Adrenal gland (tissue), 12 donors: ENCODE data around the gene ETV6. TPM values are rescaled to one million over a fixed set of nuclear protein-coding genes. Genes with fewer than 3 reads are reported as not detected.

Experiments
- DNase-seq, 7 donors: peaks; one replicate each; pipeline ENCODE4 v3.0.0-alpha.2; 2019 to 2020
- H3K27ac ChIP-seq, 5 donors: fragments of 200-600 bp; sonication (generic) in 4 of 5; 1 replicate in 3 of 5; 2 replicates in 2 of 5; pipeline versions ENCODE4 v1.5.1 to v1.8.0; 2016 to 2020; ENCODE audit warnings: mild to moderate bottlenecking in 1 of 5
- H3K27me3 ChIP-seq: fragments of 200-600 bp; 2 replicates; pipeline ENCODE4 v1.8.0; 2021
- H3K36me3 ChIP-seq, 2 donors: fragments of 200-600 bp; replicated peaks in 1 of 2; 1 replicate in 1 of 2; 2 replicates in 1 of 2; pipeline versions ENCODE4 v1.5.1 to v1.8.0; 2018 to 2022
- H3K4me1 ChIP-seq, 2 donors: fragments of 200-600 bp; replicated peaks in 1 of 2; 1 replicate in 1 of 2; 2 replicates in 1 of 2; pipeline versions ENCODE4 v1.5.1 to v1.8.0; 2018 to 2021
- H3K4me3 ChIP-seq, 4 donors: fragments of 200-600 bp; sonication (generic) in 3 of 4; one replicate each; pipeline ENCODE4 v1.5.1; 2016 to 2018
- H3K9me3 ChIP-seq, 3 donors: fragments of 200-600 bp; sonication (generic) in 1 of 3; replicated peaks in 1 of 3; 1 replicate in 2 of 3; 2 replicates in 1 of 3; pipeline versions ENCODE4 v1.5.1 to v1.8.0; 2016 to 2021
- POLR2A ChIP-seq, 2 donors: fragments of 450-650 bp; IDR thresholded peaks; one replicate each; pipeline ENCODE4 v1.6.1; 2017; ENCODE audit warnings: antibody characterized with exemption in 2 of 2, mild to moderate bottlenecking in 2 of 2, moderate library complexity in 1 of 2
- WGBS, 4 donors: extraction: QIAGEN DNeasy Blood & Tissue Kit in 2 of 4; methylation state at CpG; one replicate each; pipeline versions ENCODE4 v1.1.5 to v1.1.7; 2013 to 2017; 5-methylcytosine and 5-hydroxymethylcytosine counted together
- intact Hi-C, 2 donors: fragments of 100-400 bp; cut with DNase I; formaldehyde crosslinking; loops; one replicate each; pipeline versions ENCODE4 v1.14.1 to v1.15.0; 2022 to 2023
- polyA plus RNA-seq, 3 donors: library from polyadenylated mRNA; stranded (reverse); fragments of 200-250 nt in 2 of 3; fragments of 350-450 nt in 1 of 3; fragmentation: Illumina TruSeq in 1 of 3; extraction: RNeasy Lipid Tissue Mini Kit (QIAGEN cat#74804) in 1 of 3; gene quantifications; one replicate each; pipeline ENCODE4 v1.2.3, GENCODE V29; 2013 to 2014
- total RNA-seq, 9 donors: library from RNA; depleted of rRNA in 4 of 9; stranded (reverse); fragments of >200 nt in 4 of 9; fragments of 120-200 nt in 1 of 9; fragmentation: NEBNext Ultra II Directional in 1 of 9; extraction: Animal tissue kit (Norgen Biotek cat#: 25700) in 1 of 9; gene quantifications; one replicate each; pipeline versions ENCODE4 v1.1.0 to v1.2.4, GENCODE V29; 2013 to 2023
- TF ChIP-seq, protein P1 (sequence below), 6 experiments: fragments of 450-650 bp in 4 of 6; fragments of 200-600 bp in 2 of 6; sonication (generic) in 1 of 6; IDR thresholded peaks; 1 replicate in 5 of 6; 2 replicates in 1 of 6; pipeline versions ENCODE4 v1.5.1 to v1.8.0; 2016 to 2021; ENCODE audit warnings: antibody characterized with exemption in 6 of 6, mild to moderate bottlenecking in 2 of 6, moderate library complexity in 1 of 6
- donor health status: healthy with polysubstance abuse.
- donor health status: Bipolar disorder and iron deficiency.
- donor health status: DM: yes; HTN: yes; CAD: no.
- donor health status: DM: no; HTN: no; CAD: no.
- donor health status: DM: no; HTN: no; CAD: no.
- donor health status: DM: yes; HTN: yes; CAD: no.

The ETV6 gene
- total and polyA plus RNA-seq, 12 donors = 9.6 to 46.6 (median 19.5) TPM

DNA sequence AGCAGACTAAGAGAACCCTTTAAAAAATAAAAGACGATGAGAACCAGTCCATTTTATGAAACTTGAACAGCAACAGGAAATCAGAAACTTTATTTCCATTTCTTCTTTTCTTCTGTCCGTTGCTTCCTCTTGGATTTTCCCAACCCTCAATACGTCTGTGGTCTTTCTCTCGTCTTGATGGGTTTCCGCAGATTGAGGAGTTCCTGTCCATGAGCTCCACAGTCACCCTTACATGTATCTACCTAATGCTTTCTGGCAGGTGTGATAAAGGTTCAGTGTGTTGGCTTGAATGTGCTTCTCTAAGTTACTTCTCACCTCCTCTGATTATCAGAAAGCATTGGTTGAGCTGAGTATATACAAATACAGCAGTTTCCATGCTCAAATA, 110.0 kb downstream of the ETV6 start:
- no peak for DNase-seq
- peaks cover 20 to 35% of the 10 kb centered on the region in 2 donors for H3K4me1 ChIP-seq
- TF ChIP-seq, protein P1, sequence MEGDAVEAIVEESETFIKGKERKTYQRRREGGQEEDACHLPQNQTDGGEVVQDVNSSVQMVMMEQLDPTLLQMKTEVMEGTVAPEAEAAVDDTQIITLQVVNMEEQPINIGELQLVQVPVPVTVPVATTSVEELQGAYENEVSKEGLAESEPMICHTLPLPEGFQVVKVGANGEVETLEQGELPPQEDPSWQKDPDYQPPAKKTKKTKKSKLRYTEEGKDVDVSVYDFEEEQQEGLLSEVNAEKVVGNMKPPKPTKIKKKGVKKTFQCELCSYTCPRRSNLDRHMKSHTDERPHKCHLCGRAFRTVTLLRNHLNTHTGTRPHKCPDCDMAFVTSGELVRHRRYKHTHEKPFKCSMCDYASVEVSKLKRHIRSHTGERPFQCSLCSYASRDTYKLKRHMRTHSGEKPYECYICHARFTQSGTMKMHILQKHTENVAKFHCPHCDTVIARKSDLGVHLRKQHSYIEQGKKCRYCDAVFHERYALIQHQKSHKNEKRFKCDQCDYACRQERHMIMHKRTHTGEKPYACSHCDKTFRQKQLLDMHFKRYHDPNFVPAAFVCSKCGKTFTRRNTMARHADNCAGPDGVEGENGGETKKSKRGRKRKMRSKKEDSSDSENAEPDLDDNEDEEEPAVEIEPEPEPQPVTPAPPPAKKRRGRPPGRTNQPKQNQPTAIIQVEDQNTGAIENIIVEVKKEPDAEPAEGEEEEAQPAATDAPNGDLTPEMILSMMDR (IDR thresholded peaks at IDR 0.05) = no peak
- TF ChIP-seq POLR2A (IDR thresholded peaks at IDR 0.05) = no peak
- peaks cover 0 to 5% of the 10 kb centered on the region in 2 donors for H3K36me3 ChIP-seq
- H3K27ac ChIP-seq = peak overlapping the region in 3 of 5 donors; percentile 9 to 73 (median 30)
- H3K27me3 ChIP-seq = no peaks in the 10 kb centered on the region
- intact Hi-C loops = no loop called here
- no peak overlapping the region for H3K4me3 ChIP-seq
- WGBS, 4 donors = 74 to 85% (median 80%) methylated on average over 5 of the region's 5 CpGs
- no peaks in the 10 kb centered on the region for H3K9me3 ChIP-seq

DNA sequence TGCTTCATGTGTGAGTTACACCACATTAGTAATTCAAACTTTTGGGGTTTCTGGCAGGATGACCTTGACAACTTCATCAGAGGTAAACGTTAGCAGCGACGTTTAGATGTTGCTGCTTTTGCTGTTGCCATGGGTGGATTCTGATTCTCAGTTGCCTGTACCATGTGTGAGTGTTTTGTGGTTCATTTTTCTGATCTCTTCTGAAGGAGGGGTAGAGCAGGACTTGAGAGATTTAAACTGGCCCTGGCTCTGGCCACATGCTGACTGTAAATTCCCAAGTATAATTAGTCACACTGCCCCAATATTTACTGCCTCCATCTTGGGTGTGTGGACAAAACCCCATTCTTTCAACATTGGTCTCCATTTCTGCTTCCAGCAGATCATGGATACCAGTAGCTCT, 110.4 kb downstream of the ETV6 start:
- WGBS, 4 donors = 68 to 87% (median 75%) methylated on average over 3 of the region's 3 CpGs
- Histone ChIP-seq H3K4me1 (peaks cover 20 to 39% of the 10 kb centered on the region in 2 donors), H3K27ac (peak overlapping the region in 1 of 5 donors; percentile 30), H3K4me3 (no peak overlapping the region), H3K27me3 (no peaks in the 10 kb centered on the region), H3K36me3 (peaks cover 0 to 5% of the 10 kb centered on the region in 2 donors), H3K9me3 (no peaks in the 10 kb centered on the region)
- no peak for DNase-seq
- TF ChIP-seq, protein P1 (IDR thresholded peaks at IDR 0.05) = no peak
- TF ChIP-seq POLR2A (IDR thresholded peaks at IDR 0.05) = no peak
- intact Hi-C loops = no loop called here

GRCh38 chr12:11761869-11762567, 112.5 kb downstream of the ETV6 start:
- Histone ChIP-seq H3K4me3 (no peak overlapping the region), H3K4me1 (peaks cover 25 to 44% of the 10 kb centered on the region in 2 donors), H3K36me3 (peaks cover 0 to 5% of the 10 kb centered on the region in 2 donors), H3K27me3 (no peaks in the 10 kb centered on the region), H3K27ac (peak overlapping the region in 1 of 5 donors; percentile 30), H3K9me3 (no peaks in the 10 kb centered on the region)
- 88 to 96% (median 91%) methylated on average over 8 of the region's 8 CpGs for WGBS, 4 donors
- TF ChIP-seq, protein P1 (IDR thresholded peaks at IDR 0.05) = no peak
- TF ChIP-seq POLR2A (IDR thresholded peaks at IDR 0.05) = no peak
- intact Hi-C loops = no loop called here
- no peak for DNase-seq

DNA sequence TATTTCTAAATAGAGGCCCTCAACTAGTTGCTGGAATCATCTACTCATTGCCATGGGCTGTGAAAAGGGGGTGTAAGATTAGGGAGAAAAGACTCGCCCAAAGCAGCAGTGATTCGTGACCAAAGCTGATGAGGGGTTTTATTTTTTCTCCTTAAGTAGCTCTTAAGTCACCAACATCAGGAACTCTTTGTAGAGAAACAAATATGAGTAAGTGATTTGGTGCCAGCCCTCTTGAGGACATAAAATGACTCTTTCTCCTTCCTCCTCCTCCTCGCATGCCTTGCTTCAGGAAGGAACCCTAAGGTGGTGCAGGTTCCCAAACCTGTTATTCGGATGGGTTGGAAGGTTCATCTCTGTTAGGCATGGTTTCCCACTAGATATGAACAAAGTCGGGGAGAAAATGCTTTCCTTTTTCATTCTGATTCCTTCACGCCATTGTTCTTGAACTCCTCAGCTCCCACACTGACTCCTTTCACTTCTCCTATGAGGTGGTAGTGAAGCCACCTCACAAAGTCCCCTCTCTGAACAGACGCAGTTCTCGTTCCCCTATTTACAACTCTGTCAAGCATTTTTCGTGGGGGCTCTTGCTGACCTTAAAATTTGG, 113.4 kb downstream of the ETV6 start:
- no peaks in the 10 kb centered on the region for H3K27me3 ChIP-seq
- no peak overlapping the region for H3K4me3 ChIP-seq
- H3K27ac ChIP-seq = peak overlapping the region in 1 of 5 donors; percentile 30
- no peak for DNase-seq
- intact Hi-C loops = no loop called here
- peaks cover 31 to 47% of the 10 kb centered on the region in 2 donors for H3K4me1 ChIP-seq
- no peak for TF ChIP-seq POLR2A (IDR thresholded peaks at IDR 0.05)
- TF ChIP-seq, protein P1 (IDR thresholded peaks at IDR 0.05) = no peak
- 80 to 87% (median 85%) methylated on average over 9 of the region's 9 CpGs for WGBS, 4 donors
- no peaks in the 10 kb centered on the region for H3K9me3 ChIP-seq
- H3K36me3 ChIP-seq = peaks cover 0 to 5% of the 10 kb centered on the region in 2 donors
